ENCODE measurements around the gene DYNLL1. TPM values are rescaled to one million over a fixed set of nuclear protein-coding genes. Genes with fewer than 3 reads are reported as not detected.

DYNLL1 gene
- total and polyA plus RNA-seq, 2 donors (not counting 1 experiment from before 2014, with no cell fraction given) = 289 to 616 TPM

DNA sequence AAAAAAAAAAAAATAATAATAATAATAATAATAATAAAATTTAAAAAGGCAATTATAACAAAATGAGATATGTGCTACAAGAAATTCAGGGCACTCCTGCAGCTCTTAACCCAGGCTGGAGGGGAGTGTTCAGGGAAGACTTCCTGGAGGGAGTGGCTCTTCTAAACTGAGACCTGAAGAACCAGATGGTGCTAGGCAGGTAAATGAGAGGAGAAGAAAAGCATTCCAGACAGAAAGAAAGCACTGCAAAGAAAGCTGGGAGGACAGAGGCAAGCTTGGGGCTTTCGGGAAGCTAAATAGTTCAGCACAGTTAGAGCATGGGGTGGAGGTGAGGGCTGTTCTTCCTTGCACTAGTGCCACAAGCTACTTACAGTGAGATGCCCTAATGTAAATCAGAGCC, 16.5 kb upstream of the DYNLL1 start:
- Histone ChIP-seq H3K4me2 (ENCODE audit: extremely low read depth, insufficient read depth, low read length) (no peak overlapping the region), H3K36me3 (ENCODE audit: control insufficient read depth, insufficient read depth, low read length) (no peaks in the 10 kb centered on the region), H3K9me3 (ENCODE audit: control insufficient read depth, insufficient read depth, low read depth, low read length) (no peaks in the 10 kb centered on the region), H2AFZ (ENCODE audit: low read length) (no peak overlapping the region), H3K9ac (ENCODE audit: insufficient read depth, low read length) (no peak overlapping the region), H3K4me3 (replicated peaks in 1 of 4; ENCODE audit: control extremely low read depth in 1 of 4, insufficient read depth in 1 of 4, low read depth in 3 of 4, low read length in 4 of 4) (no peak overlapping the region), H4K20me1 (ENCODE audit: control insufficient read depth, extremely low read depth, insufficient read depth, low read length) (no peaks in the 10 kb centered on the region), H3K27ac (ENCODE audit: insufficient read depth, low read length) (no peak overlapping the region), H3K79me2 (ENCODE audit: control insufficient read depth, insufficient read depth, low read length) (no peaks in the 10 kb centered on the region), H3K4me1 (ENCODE audit: control insufficient read depth, extremely low read depth, insufficient read depth, low read length) (peaks cover 4% of the 10 kb centered on the region), H3K27me3 (ENCODE audit: control insufficient read depth, insufficient read depth, low read length) (no peaks in the 10 kb centered on the region)
- DNase-seq (ENCODE audit: low read depth in 2 of 2) = no peak
- TF ChIP-seq, protein P1, sequence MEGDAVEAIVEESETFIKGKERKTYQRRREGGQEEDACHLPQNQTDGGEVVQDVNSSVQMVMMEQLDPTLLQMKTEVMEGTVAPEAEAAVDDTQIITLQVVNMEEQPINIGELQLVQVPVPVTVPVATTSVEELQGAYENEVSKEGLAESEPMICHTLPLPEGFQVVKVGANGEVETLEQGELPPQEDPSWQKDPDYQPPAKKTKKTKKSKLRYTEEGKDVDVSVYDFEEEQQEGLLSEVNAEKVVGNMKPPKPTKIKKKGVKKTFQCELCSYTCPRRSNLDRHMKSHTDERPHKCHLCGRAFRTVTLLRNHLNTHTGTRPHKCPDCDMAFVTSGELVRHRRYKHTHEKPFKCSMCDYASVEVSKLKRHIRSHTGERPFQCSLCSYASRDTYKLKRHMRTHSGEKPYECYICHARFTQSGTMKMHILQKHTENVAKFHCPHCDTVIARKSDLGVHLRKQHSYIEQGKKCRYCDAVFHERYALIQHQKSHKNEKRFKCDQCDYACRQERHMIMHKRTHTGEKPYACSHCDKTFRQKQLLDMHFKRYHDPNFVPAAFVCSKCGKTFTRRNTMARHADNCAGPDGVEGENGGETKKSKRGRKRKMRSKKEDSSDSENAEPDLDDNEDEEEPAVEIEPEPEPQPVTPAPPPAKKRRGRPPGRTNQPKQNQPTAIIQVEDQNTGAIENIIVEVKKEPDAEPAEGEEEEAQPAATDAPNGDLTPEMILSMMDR (conservative IDR thresholded peaks at IDR 0.05 in 1 of 2, IDR thresholded peaks at IDR 0.05 in 1 of 2; ENCODE audit: low read depth in 1 of 2, low read length in 2 of 2) = no peak
- no peak for TF ChIP-seq EZH2 (IDR thresholded peaks at IDR 0.05; ENCODE audit: low read length, missing control alignments)

- Histone ChIP-seq H2AFZ (ENCODE audit: low read length) (no peak overlapping the region), H3K9me3 (ENCODE audit: control insufficient read depth, insufficient read depth, low read depth, low read length) (no peaks in the 10 kb centered on the region), H3K4me3 (replicated peaks in 1 of 4; ENCODE audit: control extremely low read depth in 1 of 4, insufficient read depth in 1 of 4, low read depth in 3 of 4, low read length in 4 of 4) (no peak overlapping the region), H3K27me3 (ENCODE audit: control insufficient read depth, insufficient read depth, low read length) (no peaks in the 10 kb centered on the region), H4K20me1 (ENCODE audit: control insufficient read depth, extremely low read depth, insufficient read depth, low read length) (no peaks in the 10 kb centered on the region), H3K79me2 (ENCODE audit: control insufficient read depth, insufficient read depth, low read length) (no peaks in the 10 kb centered on the region), H3K9ac (ENCODE audit: insufficient read depth, low read length) (no peak overlapping the region), H3K4me1 (ENCODE audit: control insufficient read depth, extremely low read depth, insufficient read depth, low read length) (no peaks in the 10 kb centered on the region), H3K27ac (ENCODE audit: insufficient read depth, low read length) (no peak overlapping the region), H3K4me2 (ENCODE audit: extremely low read depth, insufficient read depth, low read length) (no peak overlapping the region), H3K36me3 (ENCODE audit: control insufficient read depth, insufficient read depth, low read length) (no peaks in the 10 kb centered on the region)
- TF ChIP-seq, protein P1 (conservative IDR thresholded peaks at IDR 0.05 in 1 of 2, IDR thresholded peaks at IDR 0.05 in 1 of 2; ENCODE audit: low read depth in 1 of 2, low read length in 2 of 2) = no peak
- DNase-seq (ENCODE audit: low read depth in 2 of 2) = no peak
Measured at GRCh38 chr12:120480211-120480610, 15.7 kb upstream of the DYNLL1 start.

- Histone ChIP-seq H4K20me1 (ENCODE audit: control insufficient read depth, extremely low read depth, insufficient read depth, low read length) (no peaks in the 10 kb centered on the region), H3K79me2 (ENCODE audit: control insufficient read depth, insufficient read depth, low read length) (no peaks in the 10 kb centered on the region), H2AFZ (ENCODE audit: low read length) (no peak overlapping the region), H3K4me1 (ENCODE audit: control insufficient read depth, extremely low read depth, insufficient read depth, low read length) (no peaks in the 10 kb centered on the region), H3K27ac (ENCODE audit: insufficient read depth, low read length) (no peak overlapping the region), H3K36me3 (ENCODE audit: control insufficient read depth, insufficient read depth, low read length) (no peaks in the 10 kb centered on the region), H3K9ac (ENCODE audit: insufficient read depth, low read length) (no peak overlapping the region), H3K9me3 (ENCODE audit: control insufficient read depth, insufficient read depth, low read depth, low read length) (no peaks in the 10 kb centered on the region), H3K4me3 (replicated peaks in 1 of 4; ENCODE audit: control extremely low read depth in 1 of 4, insufficient read depth in 1 of 4, low read depth in 3 of 4, low read length in 4 of 4) (no peak overlapping the region), H3K4me2 (ENCODE audit: extremely low read depth, insufficient read depth, low read length) (no peak overlapping the region), H3K27me3 (ENCODE audit: control insufficient read depth, insufficient read depth, low read length) (no peaks in the 10 kb centered on the region)
- TF ChIP-seq EZH2 (IDR thresholded peaks at IDR 0.05; ENCODE audit: low read length, missing control alignments) = no peak
- TF ChIP-seq, protein P1 (conservative IDR thresholded peaks at IDR 0.05 in 1 of 2, IDR thresholded peaks at IDR 0.05 in 1 of 2; ENCODE audit: low read depth in 1 of 2, low read length in 2 of 2) = no peak
- DNase-seq (ENCODE audit: low read depth in 2 of 2) = no peak
Measured at GRCh38 chr12:120481022-120481767, 14.7 kb upstream of the DYNLL1 start.

Data from fibroblast of lung (primary cell).